Uterus (tissue), 2 donors: Measurements from ENCODE around the gene SREBF1.

ENCODE experiments used
- CTCF ChIP-seq, 4 experiments: fragments of 200-600 bp in 2 of 4; fragments of 450-650 bp in 2 of 4; sonication (generic) in 2 of 4; IDR thresholded peaks; one replicate each; pipeline ENCODE4 v1.5.1; 2016 to 2019; ENCODE audit warnings: antibody characterized with exemption in 4 of 4, mild to moderate bottlenecking in 2 of 4, moderate library complexity in 1 of 4
- POLR2A ChIP-seq, 2 donors: fragments of 450-650 bp; IDR thresholded peaks; one replicate each; pipeline ENCODE4 v1.6.1; 2016; ENCODE audit warnings: antibody characterized with exemption in 2 of 2, mild to moderate bottlenecking in 1 of 2, moderate library complexity in 1 of 2

GRCh38 chr17:17830740-17831207, 6.0 kb downstream of the SREBF1 start:
- TF ChIP-seq POLR2A (IDR thresholded peaks at IDR 0.05) = no peak
- no peak for TF ChIP-seq CTCF (IDR thresholded peaks at IDR 0.05)
